Measurements from ENCODE around the gene PODN. TPM values are rescaled to one million over a fixed set of nuclear protein-coding genes. Genes with fewer than 3 reads are reported as not detected.

Gene PODN
- total and polyA plus RNA-seq, 2 donors (not counting 3 experiments of a cell fraction or from before 2014, with no cell fraction given): 1.3 to 1.5 TPM

DNA sequence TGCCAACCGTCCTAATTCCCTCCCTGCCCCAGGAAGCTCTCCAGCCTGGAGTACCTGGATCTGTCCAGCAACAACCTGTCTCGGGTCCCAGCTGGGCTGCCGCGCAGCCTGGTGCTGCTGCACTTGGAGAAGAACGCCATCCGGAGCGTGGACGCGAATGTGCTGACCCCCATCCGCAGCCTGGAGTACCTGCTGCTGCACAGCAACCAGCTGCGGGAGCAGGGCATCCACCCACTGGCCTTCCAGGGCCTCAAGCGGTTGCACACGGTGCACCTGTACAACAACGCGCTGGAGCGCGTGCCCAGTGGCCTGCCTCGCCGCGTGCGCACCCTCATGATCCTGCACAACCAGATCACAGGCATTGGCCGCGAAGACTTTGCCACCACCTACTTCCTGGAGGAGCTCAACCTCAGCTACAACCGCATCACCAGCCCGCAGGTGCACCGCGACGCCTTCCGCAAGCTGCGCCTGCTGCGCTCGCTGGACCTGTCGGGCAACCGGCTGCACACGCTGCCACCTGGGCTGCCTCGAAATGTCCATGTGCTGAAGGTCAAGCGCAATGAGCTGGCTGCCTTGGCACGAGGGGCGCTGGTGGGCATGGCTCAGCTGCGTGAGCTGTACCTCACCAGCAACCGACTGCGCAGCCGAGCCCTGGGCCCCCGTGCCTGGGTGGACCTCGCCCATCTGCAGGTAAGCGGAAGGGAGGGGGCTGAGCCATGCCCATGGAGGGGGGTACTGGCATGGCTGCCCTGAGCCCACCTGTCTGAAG, 16.5 kb downstream of the PODN start:
- Histone ChIP-seq H3K4me1 (ENCODE audit: control insufficient read depth, extremely low read depth, insufficient read depth, low read length) (no peaks in the 10 kb centered on the region), H3K27ac (ENCODE audit: insufficient read depth, low read depth, low read length) (no peak overlapping the region), H3K36me3 (ENCODE audit: control insufficient read depth in 2 of 2, extremely low read depth in 1 of 2, insufficient read depth in 2 of 2, low read length in 2 of 2) (no peaks in the 10 kb centered on the region), H3K79me2 (ENCODE audit: control insufficient read depth, insufficient read depth, low read length) (no peaks in the 10 kb centered on the region), H3K9me1 (replicated peaks; ENCODE audit: control insufficient read depth, extremely low read depth, insufficient read depth, low read length) (no peaks in the 10 kb centered on the region), H3K4me2 (ENCODE audit: insufficient read depth, low read length) (no peak overlapping the region), H4K20me1 (replicated peaks; ENCODE audit: control insufficient read depth, extremely low read depth, insufficient read depth, low read length) (no peaks in the 10 kb centered on the region), H3K9me3 (replicated peaks; ENCODE audit: control insufficient read depth, insufficient read depth, low read length) (no peaks in the 10 kb centered on the region), H3K4me3 (replicated peaks in 1 of 3; ENCODE audit: insufficient read depth in 1 of 3, low read depth in 1 of 3, low read length in 3 of 3) (no peak overlapping the region), H3K9ac (replicated peaks; ENCODE audit: extremely low read depth, insufficient read depth, low read length) (no peak overlapping the region), H2AFZ (ENCODE audit: low read depth, low read length) (no peak overlapping the region), H3K27me3 (ENCODE audit: control insufficient read depth in 2 of 2, insufficient read depth in 2 of 2, low read length in 2 of 2) (no peaks in the 10 kb centered on the region)
- BruUV-seq (replicated peaks): no TSS peak
- dilution Hi-C loops (cut with MboI; ENCODE audit: extremely low pct_ligation_motif_present, low sequenced_read_pairs): no loop called here
- TF ChIP-seq JUN (IDR thresholded peaks at IDR 0.05; ENCODE audit: borderline replicate concordance, insufficient read depth, insufficient read length, low read depth) (no peak), POLR2A (IDR thresholded peaks at IDR 0.05; ENCODE audit: low read depth, low read length) (no peak), EZH2 (IDR thresholded peaks at IDR 0.05; ENCODE audit: borderline replicate concordance, low read depth, low read length, severe bottlenecking) (no peak), FOS (IDR thresholded peaks at IDR 0.05; ENCODE audit: borderline replicate concordance, insufficient read depth, low read length) (no peak), GATA2 (IDR thresholded peaks at IDR 0.05; ENCODE audit: insufficient read depth, insufficient read length, low read depth, low read length) (no peak)
- TF ChIP-seq, protein P1, sequence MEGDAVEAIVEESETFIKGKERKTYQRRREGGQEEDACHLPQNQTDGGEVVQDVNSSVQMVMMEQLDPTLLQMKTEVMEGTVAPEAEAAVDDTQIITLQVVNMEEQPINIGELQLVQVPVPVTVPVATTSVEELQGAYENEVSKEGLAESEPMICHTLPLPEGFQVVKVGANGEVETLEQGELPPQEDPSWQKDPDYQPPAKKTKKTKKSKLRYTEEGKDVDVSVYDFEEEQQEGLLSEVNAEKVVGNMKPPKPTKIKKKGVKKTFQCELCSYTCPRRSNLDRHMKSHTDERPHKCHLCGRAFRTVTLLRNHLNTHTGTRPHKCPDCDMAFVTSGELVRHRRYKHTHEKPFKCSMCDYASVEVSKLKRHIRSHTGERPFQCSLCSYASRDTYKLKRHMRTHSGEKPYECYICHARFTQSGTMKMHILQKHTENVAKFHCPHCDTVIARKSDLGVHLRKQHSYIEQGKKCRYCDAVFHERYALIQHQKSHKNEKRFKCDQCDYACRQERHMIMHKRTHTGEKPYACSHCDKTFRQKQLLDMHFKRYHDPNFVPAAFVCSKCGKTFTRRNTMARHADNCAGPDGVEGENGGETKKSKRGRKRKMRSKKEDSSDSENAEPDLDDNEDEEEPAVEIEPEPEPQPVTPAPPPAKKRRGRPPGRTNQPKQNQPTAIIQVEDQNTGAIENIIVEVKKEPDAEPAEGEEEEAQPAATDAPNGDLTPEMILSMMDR (IDR thresholded peaks at IDR 0.05; ENCODE audit: extremely low read depth in 1 of 2, insufficient read depth in 1 of 2, low read depth in 1 of 2, low read length in 2 of 2): no peak
- TF ChIP-seq, protein P2, sequence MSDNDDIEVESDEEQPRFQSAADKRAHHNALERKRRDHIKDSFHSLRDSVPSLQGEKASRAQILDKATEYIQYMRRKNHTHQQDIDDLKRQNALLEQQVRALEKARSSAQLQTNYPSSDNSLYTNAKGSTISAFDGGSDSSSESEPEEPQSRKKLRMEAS (IDR thresholded peaks at IDR 0.05; ENCODE audit: insufficient read depth, insufficient read length): no peak
- POLR2A ChIA-PET: no interaction called here
- DNase-seq (ENCODE audit: low read depth, low spot score) (no peak), FAIRE-seq (no peak)
- CTCF ChIA-PET: interaction anchor here (0.8 kb wide), 1 partner anchor 10 kb away, joined by 3 read pairs; no protein-coding TSS in a partner anchor
- intact Hi-C loops (cut with micrococcal nuclease): no loop called here
